HG03565 (cell line): ENCODE data around the gene PDK2.

Experiments used
- ATAC-seq: cut with Tn5 transposase; IDR thresholded peaks from one replicate; pipeline ENCODE4 v1.9.1; 2021; ENCODE audit warnings: mild to moderate bottlenecking, moderate library complexity; ENCODE audit not compliant: unreplicated experiment

Gene PDK2

DNA sequence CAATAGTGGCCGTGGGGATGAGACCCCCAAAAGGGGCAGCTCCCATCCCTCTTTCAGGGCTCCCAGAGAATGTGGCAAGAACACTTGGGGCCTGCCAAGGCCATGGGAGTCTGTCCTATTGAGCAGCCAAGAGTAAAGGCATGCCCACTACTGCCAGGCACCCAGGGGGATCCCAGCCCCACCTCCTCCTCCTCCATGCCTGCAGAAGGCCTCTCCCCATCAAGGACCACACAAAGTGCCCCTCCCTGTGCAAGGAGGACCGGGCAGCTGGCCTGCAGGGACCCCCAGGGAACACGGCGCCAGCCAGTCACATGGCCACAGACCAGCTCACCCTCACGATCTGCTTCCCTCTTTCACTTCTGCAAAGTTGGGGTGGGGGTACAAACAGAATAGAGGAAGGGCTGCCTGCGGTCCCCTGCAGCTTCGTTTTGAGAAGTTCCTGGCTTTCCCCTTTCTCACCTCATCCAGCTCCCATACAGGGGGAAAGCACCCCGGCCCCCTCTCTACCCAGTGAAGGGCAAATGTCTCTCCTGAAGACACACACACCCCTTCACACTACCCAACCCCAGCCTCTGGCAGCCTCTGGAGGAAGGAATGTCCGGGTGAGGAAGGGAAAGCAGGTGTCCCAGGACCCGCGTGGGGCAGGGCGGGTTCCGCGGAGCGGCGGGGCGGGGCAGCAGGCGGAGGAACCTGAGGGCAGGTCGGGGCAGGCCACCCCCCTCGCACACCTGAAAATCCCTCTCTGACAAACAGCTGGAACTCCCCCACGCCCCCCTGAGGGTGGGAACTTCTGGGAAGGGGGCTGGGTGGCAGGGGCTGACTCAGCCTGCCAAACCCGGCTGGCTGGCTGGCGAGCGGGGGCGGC, 53.3 kb downstream of the PDK2 start:
- peak; percentile 27 for ATAC-seq

DNA sequence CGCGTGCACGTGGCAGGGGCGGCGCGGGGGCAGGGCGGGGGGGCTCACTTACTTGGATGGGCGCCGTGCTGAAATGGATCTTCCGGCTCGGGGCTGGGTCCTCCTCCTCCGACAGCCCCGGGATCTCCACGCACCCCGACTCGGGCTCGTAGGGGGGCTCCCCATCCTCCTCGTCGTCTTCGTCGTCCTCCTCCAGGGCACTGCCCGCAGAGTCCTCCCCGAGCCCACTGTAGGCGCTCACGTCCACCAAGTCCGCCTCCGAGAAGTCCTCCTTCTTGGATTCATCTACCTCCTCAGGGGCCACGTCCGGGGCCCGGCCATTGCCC, 53.9 kb downstream of the PDK2 start:
- ATAC-seq = no peak

DNA sequence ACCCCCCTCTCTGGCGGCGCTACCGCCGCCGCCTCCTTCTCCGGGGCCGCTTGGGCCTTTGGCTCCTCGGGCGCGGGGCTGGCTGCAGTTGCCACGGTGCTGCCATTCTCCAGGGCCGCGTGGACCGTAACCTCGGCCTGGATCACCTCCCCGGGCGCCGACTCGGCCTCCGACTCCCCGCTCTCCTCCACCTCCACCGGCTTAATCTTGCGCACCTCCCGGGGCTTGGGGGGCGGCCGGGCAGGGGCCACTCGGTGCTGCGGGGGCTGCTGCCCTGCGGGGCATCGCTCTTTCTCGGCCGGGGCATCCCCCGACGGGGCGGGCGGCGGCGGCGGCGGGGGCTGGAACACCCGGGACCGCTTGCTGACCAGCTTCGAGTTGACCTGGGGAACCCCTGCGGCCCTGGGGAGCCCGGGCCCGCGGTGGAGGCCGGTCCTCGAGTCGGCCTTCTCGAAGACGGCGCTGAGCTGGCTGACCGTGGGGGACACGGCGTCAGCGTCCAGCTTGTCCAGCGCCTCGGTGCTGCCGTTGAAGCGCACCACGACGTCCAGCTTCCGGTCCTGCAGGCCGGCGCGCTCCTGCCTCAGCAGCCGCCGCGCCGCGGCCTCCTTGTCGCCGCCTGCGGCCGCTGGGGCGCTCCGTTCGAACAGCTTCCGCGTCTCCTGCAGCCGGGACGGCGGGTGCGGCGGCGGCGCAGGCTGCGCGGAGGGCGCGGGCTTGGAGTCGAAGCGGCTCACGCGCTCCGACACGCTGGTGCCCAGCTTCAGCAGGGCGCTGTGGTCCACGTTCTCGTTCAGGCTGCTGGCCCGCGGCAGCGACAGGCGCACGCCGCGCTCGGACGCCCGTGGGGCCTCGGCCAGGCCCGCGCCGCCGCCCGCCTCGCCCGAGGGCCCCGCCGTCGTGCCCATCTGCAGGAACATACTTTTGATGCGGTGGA, 54.5 kb downstream of the PDK2 start:
- no peak for ATAC-seq

DNA sequence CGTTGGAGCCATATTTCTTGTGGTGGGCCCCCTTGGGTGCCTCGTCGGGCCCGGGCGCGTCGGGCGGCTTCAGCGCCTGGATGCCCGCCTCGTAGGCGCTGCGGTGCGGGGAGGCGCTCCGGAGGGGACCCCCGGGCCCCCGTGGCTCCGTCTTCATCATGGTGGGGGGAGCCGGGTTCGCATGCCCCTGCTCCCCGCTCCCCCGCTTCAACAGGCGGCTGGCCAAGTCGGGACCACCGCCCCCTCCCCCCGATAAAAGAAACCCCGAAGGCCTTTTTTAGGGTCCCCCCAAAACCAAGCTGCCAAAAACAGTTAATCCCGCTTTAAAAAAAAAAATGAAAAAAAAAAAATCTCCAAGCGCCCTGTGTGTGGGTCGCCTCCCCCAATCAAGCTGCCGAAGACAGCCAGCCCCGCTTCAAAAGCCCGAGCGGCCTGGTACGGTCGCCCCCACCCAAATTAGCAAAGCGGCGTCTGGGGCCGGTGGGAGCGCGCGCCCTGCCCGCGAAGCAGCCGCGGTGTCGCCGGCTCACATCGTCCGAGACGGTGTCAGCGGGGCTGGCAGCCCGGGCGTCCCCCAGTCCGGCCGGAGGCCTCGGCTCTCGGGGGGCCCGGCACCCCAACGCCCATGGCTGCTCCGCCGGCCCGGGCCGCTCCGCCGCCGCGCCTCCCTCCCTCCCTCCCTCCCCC, 55.3 kb downstream of the PDK2 start, which contains the start of gene PPP1R9B:
TSS of gene PPP1R9B (minus strand) at position 324 of the 687 bp plus-strand sequence. CDS start at position 160, 164 bp downstream.
- ATAC-seq = no peak

DNA sequence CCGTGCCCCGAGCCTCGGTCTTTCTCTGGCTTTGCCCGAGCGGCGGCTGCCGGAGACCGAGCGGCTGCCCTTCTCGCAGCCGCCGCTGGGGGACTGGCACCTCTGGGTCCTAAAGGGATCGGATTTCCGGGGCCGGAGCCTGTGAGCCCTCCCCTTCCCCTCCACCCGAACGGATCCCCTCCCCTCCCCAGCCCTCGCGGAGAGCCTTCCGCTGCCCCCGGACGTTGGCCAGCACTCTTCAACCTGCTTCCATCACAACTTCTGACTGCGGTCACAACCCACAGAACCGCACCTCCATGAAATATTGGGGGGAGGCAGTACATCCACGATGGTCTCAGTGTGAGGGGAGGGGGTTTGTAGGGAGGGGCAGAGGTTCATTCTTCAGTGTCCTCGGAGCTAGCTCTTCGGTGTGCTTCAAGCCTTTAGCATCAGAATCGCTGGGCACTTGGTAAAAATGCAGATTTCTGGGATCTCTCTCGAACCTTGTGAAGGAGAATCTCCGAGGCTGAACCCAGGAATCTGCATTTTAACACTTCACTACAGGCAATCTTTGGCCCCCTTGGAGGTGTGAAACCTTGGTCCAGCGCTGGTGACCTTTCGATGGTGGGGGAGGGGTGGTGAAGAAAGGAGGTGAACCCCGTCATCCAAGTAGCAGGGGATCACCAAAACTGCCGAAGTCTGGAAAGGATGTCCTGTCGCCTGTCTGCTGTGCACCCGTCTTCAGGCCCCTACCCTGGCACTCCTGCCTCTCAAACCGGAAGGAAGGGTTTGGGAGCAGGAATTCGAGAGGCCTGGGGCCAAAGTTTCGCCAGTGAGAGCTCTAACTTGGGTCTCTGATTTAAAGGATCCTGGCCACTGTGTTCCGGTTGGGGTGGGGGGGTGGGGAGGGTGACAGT, 56.1 kb downstream of the PDK2 start:
- ATAC-seq = no peak

DNA sequence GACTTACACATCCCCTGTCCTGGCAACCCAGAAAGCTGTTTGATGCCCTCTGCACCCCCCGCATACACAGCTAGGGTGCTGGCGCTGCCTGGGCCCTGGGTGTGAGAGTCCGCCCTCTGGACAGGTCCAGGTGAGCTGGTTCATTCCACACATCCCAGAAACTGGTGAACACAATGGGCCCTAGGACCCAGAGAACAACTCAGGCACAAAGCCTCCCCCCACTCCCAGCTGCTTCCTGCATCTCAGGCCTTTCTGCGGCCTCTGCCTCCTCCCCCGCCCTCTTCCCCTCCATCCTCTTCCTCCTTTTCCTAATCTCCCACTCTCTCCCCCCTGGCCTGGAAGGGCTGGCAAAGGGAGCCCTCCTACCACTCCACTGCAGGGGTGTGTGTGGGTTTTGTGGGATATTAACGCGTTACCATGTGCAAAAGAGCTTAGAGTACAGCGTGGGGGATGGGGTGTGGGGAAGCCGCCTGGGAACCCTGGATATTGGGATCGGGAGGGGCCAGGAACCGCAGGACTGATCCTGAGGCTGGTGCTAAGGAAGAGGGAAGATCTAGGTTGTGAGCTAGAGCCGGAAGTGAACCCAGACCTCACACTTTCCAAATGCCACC, 56.9 kb downstream of the PDK2 start:
- ATAC-seq = no peak

DNA sequence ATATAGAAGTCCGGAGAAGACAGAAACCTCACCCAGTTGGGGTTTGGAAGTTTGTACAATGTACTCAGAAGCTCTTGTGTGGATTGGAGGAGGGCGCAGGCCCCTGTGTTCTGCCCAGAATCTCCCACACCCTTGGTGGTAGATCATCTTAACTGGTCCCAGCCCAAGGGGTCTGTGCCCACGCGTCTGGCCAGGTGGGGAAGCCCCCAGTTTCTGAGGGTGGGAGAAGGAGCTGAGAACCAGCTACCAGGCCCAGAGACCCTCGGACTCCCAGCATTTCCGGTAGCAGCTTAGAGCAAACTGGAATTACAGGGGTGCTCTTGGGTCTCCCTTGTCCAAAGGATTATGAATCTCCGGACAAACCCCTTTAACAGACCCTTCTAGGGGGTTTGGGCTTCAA, 57.6 kb downstream of the PDK2 start:
- no peak for ATAC-seq

DNA sequence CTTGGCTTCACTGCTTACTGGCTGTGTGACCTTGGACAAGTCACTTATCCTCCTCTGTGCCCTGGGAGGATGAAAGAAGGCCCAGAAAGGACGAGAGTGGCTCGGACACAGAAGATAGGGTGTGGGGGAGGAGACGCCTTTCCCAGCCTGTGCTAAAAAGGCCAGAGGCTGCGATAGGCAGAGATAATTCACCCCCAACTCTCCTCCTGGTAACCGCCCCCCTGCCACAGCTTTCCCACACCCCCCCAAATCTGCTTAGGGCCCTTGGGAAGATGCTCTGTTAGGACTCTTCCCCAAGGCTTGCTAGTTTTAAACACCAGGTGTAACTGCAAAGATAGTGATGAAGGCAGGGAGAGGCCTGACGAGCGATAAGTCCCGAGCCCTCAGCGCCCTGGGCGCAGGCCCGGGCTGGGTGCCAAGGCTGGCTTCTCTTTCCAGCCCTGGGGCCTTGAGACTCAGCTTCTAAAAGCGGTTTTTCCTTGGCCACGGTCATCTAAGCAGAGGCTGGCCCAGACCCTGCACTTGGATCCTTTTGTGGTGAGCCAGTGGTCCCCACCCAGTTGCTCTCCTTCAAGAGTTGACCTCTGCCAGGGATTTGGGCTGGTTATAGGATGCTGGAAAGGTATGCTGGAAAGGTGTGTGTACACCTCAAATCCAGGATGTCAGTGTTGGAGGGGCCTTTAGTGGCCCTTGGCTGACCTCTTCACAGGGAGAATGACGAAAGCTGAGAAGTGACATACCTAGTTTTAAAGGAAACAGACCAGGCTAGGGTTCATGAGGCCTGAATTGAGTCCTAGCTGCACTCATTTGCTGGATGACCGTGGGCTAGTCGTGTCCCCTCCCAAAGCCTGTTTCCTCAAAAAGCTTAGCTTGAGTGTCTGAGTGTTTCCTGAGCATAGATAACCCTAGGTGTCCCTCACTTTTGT, 58.8 kb downstream of the PDK2 start:
- ATAC-seq = no peak

DNA sequence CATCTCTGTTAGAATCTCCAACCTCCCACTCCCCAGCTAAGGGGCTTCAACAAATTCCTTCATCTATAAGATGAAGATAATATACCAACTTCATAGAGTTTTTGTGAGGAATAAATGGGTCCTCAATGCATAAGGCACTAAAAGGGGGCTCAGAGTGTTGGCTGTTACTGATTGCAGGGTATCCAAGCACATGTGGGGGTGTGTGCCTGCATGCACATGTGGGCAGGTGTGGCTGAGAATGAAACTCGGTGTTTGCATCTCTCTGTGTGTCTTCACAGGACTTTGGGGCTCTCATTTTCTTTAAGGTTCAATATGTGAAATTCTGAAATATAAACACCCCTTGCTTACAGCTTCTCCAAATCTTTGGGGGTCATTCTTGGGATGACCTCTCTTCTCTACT, 59.5 kb downstream of the PDK2 start:
- ATAC-seq = no peak

DNA sequence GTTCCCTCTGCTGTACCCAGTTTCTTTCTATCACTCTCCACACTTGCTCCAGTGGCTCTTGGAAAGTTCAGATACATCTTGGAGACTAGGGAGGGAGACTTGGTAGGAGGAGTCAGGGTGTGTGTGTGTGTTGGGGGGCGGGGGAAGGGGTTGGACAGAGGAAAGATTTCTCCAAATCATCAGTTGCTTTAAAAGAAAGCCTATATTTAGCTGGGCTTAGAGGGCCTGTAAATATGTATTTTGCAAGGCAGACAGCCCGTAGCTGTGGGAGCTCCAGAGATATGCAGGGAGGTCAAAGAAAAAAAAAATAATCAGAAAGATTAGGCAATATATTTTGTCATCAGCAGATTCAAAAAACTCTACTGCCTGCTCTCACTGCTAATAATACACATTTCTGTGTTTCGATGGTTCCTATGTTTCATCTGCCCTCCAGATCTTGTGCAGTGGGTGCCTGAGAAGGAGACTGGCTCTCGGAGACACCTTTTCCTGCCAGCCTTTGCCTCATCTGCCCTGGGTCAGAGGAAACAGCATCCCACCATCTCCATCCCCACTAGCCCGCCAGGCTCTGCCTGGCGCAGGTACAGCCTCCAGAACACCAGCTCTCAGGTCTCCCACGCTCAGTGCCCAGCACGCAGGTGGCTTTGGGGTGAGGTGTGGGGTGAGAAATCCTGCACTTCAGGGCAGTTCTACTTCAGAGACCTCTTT, 60.1 kb downstream of the PDK2 start:
- no peak for ATAC-seq

DNA sequence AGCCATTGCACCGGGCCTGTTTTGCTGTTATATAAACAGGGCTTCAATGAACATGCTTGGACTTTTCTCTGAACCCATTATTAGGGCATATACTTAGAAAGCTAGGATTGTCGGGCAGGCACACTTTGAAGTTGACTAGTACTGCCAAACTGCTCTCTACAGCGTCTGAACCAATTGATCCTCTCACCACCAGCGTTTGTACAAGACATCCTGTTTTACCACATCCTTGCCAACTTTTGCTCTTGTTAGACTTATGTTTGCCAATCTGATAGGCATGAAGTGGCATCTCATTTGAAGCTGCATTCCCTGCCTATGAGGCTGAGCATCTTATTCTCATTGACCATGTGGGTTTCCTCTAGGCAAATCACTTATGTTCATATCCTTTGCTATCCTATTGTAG, 62.7 kb downstream of the PDK2 start:
- ATAC-seq = no peak

DNA sequence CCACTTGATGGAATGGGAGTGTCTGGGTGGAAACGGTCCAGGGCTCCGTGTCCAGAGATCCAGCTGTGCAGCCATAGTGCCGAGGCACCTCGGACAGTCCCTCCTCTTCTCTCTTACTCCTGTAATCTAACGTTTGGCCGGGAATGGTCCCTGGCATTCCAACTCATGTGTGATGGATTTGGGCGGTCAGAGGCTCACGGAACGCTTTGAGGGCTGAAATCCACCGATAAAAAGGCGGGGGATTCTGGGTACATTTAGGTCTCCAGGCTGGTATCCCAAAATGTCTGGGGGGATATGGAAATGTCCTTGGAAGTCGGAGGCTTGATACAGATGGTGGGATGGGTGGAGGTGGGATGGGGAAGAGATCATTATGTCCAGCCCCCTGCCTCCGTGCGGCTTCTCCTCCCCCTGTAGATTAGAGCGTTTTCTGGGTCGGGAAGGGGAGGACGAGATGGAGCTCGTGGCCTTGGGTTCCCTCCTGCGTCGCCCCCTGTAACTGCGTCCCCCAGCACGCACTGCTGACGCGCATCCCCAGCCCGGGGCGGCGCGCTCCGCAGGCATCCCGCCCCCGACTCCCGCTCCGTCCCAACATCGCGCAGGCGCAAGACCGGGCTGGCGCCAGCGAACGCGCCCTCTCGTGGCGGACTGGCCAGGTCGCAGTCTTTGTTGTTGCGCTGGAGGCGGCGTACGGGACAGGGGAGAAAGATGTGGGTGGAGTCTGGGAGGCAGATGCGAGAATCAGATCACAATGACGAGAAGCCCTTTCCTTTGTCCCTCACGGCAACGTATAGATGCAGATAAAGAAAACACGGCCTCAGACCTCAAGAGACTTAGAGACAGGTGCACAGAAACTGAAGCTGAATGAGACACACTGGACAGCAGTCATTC, 66.1 kb downstream of the PDK2 start:
- ATAC-seq = peak; percentile 85
